Fibroblast of villous mesenchyme (primary cell): Measurements from ENCODE around the gene WDR64. TPM values are rescaled to one million over a fixed set of nuclear protein-coding genes. Genes with fewer than 3 reads are reported as not detected.
A peak's percentile ranks its signal among the peaks of the same experiment; 100 is the strongest.

ENCODE experiments used
- DNase-seq: peaks from one replicate; pipeline ENCODE4 v3.0.0-alpha.2; 2010; ENCODE audit warnings: low read depth
- H3K4me3 ChIP-seq: 2 replicates; pipeline ENCODE4 v1.5.1; 2011; ENCODE audit warnings: low read depth, mild to moderate bottlenecking, low read length
- CTCF ChIP-seq: IDR thresholded peaks from 2 replicates; pipeline ENCODE4 v1.5.1; 2012; ENCODE audit warnings: low read depth, mild to moderate bottlenecking, low read length; ENCODE audit not compliant: insufficient read depth
- total RNA-seq: library from RNA; depleted of rRNA; stranded (reverse); fragments of >200 nt; gene quantifications from 2 replicates; pipeline ENCODE4 v1.2.3, GENCODE V29; 2012

Gene WDR64
- total RNA-seq, 1 donor = not detected

- DNase-seq = no peak
- H3K4me3 ChIP-seq = no peak overlapping the region
- no peak for TF ChIP-seq CTCF
Measured at GRCh38 chr1:241707442-241707841, 55.4 kb downstream of the WDR64 start.

DNA sequence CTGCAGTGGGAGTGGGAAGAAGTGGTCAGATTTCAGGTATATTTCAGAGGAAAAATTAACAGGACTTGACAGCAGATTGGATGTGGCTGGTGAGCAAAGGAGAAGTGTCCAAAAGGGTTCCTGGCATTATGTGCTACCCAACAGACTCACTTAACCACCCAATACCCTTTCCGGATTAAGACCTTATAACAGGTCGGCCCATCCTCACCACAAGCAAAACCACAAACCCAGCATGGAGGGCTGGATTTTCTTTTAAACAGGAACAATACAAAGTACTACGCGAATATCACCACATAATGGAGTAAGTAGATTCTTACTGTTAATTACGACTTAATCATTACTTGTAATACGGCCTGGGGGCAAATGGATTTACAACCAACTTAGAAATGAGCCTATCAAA is 59.2 kb downstream of the WDR64 start:
- TF ChIP-seq CTCF = no peak
- DNase-seq = no peak
- H3K4me3 ChIP-seq = no peak overlapping the region

GRCh38 chr1:241713316-241713715 is 61.2 kb downstream of the WDR64 start:
- H3K4me3 ChIP-seq = no peak overlapping the region
- DNase-seq = no peak
- no peak for TF ChIP-seq CTCF

DNA sequence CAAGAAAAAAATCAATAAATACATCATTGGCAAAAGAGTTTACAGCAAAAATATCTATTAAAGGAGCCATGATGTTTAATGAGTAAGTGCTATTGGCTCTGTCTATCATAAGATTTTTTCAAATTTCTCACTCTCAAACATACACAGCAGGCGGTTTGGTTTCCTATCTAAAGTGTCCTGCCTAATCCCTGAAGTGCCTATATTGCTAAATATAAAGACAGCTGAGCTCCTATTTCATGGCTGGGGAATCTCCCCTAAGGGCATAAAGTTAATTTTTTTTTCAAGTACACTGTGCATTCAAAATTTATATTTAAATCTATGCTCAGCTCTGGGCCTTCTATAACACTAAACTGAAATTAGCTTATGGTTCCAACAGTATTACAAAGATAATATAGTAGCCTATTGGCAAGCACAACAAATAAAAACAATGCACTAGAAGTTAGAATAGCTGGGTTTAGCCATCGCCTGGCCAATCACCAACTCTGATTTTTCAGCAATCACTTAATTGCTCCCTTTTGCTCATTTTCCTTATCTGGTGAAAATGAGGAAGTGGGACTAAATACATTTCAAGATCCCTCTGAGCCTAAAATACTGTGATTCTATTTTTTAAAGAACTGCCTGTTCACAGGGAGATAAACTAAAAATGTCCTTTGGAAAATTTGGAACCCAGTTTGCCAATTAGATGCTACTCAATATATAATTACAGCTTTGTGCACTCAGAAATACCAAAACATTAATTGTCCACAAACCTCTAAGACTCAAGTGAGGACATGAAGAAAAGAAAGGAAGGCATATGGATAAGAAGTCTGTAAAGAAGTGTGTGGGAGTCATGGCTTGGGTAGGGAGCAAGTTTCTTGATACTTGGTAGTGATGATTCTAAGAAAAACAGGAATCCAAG is 62.5 kb downstream of the WDR64 start:
- no peak for DNase-seq
- TF ChIP-seq CTCF = no peak
- H3K4me3 ChIP-seq = no peak overlapping the region

DNA sequence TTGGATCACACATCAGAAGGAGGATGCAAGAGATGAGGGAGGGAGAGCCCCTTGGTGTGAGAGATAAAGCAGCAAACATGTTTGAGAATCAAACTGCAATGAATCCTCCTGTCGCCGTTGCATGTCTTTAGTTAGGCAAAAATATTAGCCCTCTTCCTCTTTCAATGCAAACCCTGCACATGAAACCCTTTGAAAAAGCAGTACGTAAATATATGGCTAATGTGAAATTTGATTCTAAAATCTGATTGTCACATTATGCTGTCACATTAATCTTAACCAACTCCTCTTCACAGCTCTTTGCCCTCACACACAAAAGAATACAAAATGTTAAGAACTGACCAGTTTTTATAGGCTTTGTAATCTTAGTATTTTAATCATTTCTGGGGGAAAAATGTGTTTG is 63.4 kb downstream of the WDR64 start:
- no peak for DNase-seq
- TF ChIP-seq CTCF = no peak
- H3K4me3 ChIP-seq = no peak overlapping the region

GRCh38 chr1:241715956-241716355 is 63.9 kb downstream of the WDR64 start:
- peak; percentile 73 for DNase-seq
- no peak for TF ChIP-seq CTCF
- H3K4me3 ChIP-seq = no peak overlapping the region
